ENCODE measurements around the gene XCL2. TPM values are rescaled to one million over a fixed set of nuclear protein-coding genes. Genes with fewer than 3 reads are reported as not detected.
"Not testable (repeated sequence)": the region's sequence is repeated elsewhere in the genome, so short reads cannot be mapped to it uniquely, and the experiment has no call there.

XCL2 gene
- polyA plus RNA-seq, 1 of the 3 experiments (the other 2 are of a cell fraction): not detected

DNA sequence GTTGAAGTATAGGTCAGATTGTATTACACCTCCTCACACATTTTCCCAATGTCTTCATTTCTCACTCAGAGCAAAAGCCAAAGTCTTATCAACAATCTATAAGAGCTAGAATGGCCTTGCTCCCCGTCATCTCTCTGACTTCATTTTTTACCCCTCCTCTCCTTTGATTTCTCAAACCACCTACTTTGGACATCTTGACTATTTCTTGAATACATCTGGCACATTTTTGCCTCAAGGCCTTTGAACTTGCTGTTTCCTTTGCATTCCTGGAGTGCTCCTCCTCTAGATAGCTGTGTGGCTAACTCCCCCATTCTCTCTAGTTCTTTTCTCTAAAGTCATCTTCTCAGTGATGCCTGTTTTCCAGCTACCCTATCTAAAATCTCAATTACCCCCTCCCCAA, 7.2 kb upstream of the XCL2 start:
- POLR2A ChIA-PET: no interaction called here
- 50% methylated on average over 1 of the region's 1 CpG for WGBS (ENCODE audit: low lambda C conversion rate)
- CTCF ChIA-PET: interaction anchor here (1.0 kb wide), 1 partner anchor 208 kb away, joined by 3 read pairs; no protein-coding TSS in a partner anchor

GRCh38 chr1:168546553-168546895, 2.7 kb upstream of the XCL2 start:
- H3K4me1 ChIP-seq (ENCODE audit: control insufficient read depth in 1 of 2, insufficient read depth in 2 of 2, low read depth in 1 of 2, low read length in 1 of 2); H3K27ac ChIP-seq (ENCODE audit: low read depth in 2 of 2, low read length in 1 of 2); H3K79me2 ChIP-seq (ENCODE audit: insufficient read depth); H2AFZ ChIP-seq (ENCODE audit: low read depth); H4K20me1 ChIP-seq (ENCODE audit: insufficient read depth); H3K4me2 ChIP-seq; POLR2A ChIA-PET; H3K36me3 ChIP-seq (replicated peaks in 1 of 2; ENCODE audit: control insufficient read depth in 1 of 2, insufficient read depth in 2 of 2, low read length in 1 of 2); H3K27me3 ChIP-seq (ENCODE audit: insufficient read depth); H3K9me3 ChIP-seq; H3K9me2 ChIP-seq; H3K4me3 ChIP-seq (ENCODE audit: low read depth in 2 of 2, low read length in 1 of 2); DNase-seq; H3K9ac ChIP-seq; H3F3A ChIP-seq (replicated peaks; ENCODE audit: insufficient read depth): not testable (repeated sequence)
- CTCF ChIA-PET: interaction anchor here (0.7 to 1.0 kb wide), 2 partner anchors 107 to 358 kb away, joined by 3 read pairs; no protein-coding TSS in a partner anchor
- 40% methylated on average over 3 of the region's 3 CpGs for WGBS (ENCODE audit: low lambda C conversion rate)

More for the DNA sequence above, 7.2 kb upstream of the XCL2 start:
- H3K27me3 ChIP-seq (ENCODE audit: insufficient read depth): no peaks in the 10 kb centered on the region
- H2AFZ ChIP-seq (ENCODE audit: low read depth): no peak overlapping the region
- no peaks in the 10 kb centered on the region for H3K9me3 ChIP-seq
- peak overlapping the region in 1 of 2 experiments; percentile 64; a peak in 1 of 4 replicates for H3K27ac ChIP-seq (ENCODE audit: low read depth in 2 of 2, low read length in 1 of 2)
- H3K36me3 ChIP-seq (replicated peaks in 1 of 2; ENCODE audit: control insufficient read depth in 1 of 2, insufficient read depth in 2 of 2, low read length in 1 of 2): no peaks in the 10 kb centered on the region
- no peak for TF ChIP-seq CHD2 (IDR thresholded peaks at IDR 0.05; ENCODE audit: low read length, partially characterized antibody)
- no peak for TF ChIP-seq YY1 (IDR thresholded peaks at IDR 0.05; ENCODE audit: low read depth)
- TF ChIP-seq MXI1 (IDR thresholded peaks at IDR 0.05; ENCODE audit: low read depth, low read length): no peak
- no peak for TF ChIP-seq JUND (IDR thresholded peaks at IDR 0.05)
- TF ChIP-seq FOXJ3 (CRISPR knock-in tag; IDR thresholded peaks at IDR 0.05): no peak
- TF ChIP-seq FOSL2 (IDR thresholded peaks at IDR 0.05; ENCODE audit: borderline replicate concordance, low read depth): no peak
- no peak for TF ChIP-seq REST (IDR thresholded peaks at IDR 0.05; ENCODE audit: low read depth, low read length)
- no peak for TF ChIP-seq POLR2AphosphoS5 (IDR thresholded peaks at IDR 0.05; ENCODE audit: low read depth, low read length)
- TF ChIP-seq EZH2phosphoT487 (IDR thresholded peaks at IDR 0.05; ENCODE audit: borderline replicate concordance, low read depth): no peak
- no peak for TF ChIP-seq MEF2A (IDR thresholded peaks at IDR 0.05; ENCODE audit: borderline replicate concordance, low read depth)
- TF ChIP-seq GABPA (IDR thresholded peaks at IDR 0.05; ENCODE audit: low read depth): no peak
- TF ChIP-seq CTCF (IDR thresholded peaks at IDR 0.05): no peak
- no peak for DNase-seq
- no peak overlapping the region for H3K9ac ChIP-seq
- no peaks in the 10 kb centered on the region for H3K9me2 ChIP-seq
- no peaks in the 10 kb centered on the region for H4K20me1 ChIP-seq (ENCODE audit: insufficient read depth)
- no peaks in the 10 kb centered on the region; a peak in 1 of 4 replicates for H3K4me1 ChIP-seq (ENCODE audit: control insufficient read depth in 1 of 2, insufficient read depth in 2 of 2, low read depth in 1 of 2, low read length in 1 of 2)
- no peak overlapping the region for H3K4me3 ChIP-seq (ENCODE audit: low read depth in 2 of 2, low read length in 1 of 2)
- no peaks in the 10 kb centered on the region for H3F3A ChIP-seq (replicated peaks; ENCODE audit: insufficient read depth)
- H3K4me2 ChIP-seq: no peak overlapping the region
- H3K79me2 ChIP-seq (ENCODE audit: insufficient read depth): no peaks in the 10 kb centered on the region
